ENCODE results near the gene MOCS3.

MOCS3 gene

GRCh38 chr20:51004781-51005180, 46.2 kb downstream of the MOCS3 start:
- Mint-ChIP-seq H3K4me3 (no peak overlapping the region), H3K9me3 (no peaks in the 10 kb centered on the region), H3K27ac (no peak overlapping the region), H3K4me1 (ENCODE audit: low read depth) (no peaks in the 10 kb centered on the region), H3K36me3 (ENCODE audit: low read depth) (no peaks in the 10 kb centered on the region), H3K27me3 (ENCODE audit: low read depth) (peaks cover 5% of the 10 kb centered on the region)

GRCh38 chr20:51005214-51005613, 46.6 kb downstream of the MOCS3 start:
- Mint-ChIP-seq H3K27me3 (ENCODE audit: low read depth) (peaks cover 5% of the 10 kb centered on the region), H3K9me3 (no peaks in the 10 kb centered on the region), H3K27ac (no peak overlapping the region), H3K4me3 (no peak overlapping the region), H3K36me3 (ENCODE audit: low read depth) (no peaks in the 10 kb centered on the region), H3K4me1 (ENCODE audit: low read depth) (no peaks in the 10 kb centered on the region)

GRCh38 chr20:51008718-51009117, 50.1 kb downstream of the MOCS3 start:
- H3K4me3 Mint-ChIP-seq = no peak overlapping the region
- no peaks in the 10 kb centered on the region for H3K9me3 Mint-ChIP-seq
- no peaks in the 10 kb centered on the region for H3K27me3 Mint-ChIP-seq (ENCODE audit: low read depth)
- no peaks in the 10 kb centered on the region for H3K36me3 Mint-ChIP-seq (ENCODE audit: low read depth)
- no peak overlapping the region for H3K27ac Mint-ChIP-seq
- H3K4me1 Mint-ChIP-seq (ENCODE audit: low read depth) = no peaks in the 10 kb centered on the region

- H3K4me1 Mint-ChIP-seq (ENCODE audit: low read depth) = no peaks in the 10 kb centered on the region
- peaks cover 6% of the 10 kb centered on the region for H3K27me3 Mint-ChIP-seq (ENCODE audit: low read depth)
Observed at GRCh38 chr20:51009303-51010042, 50.9 kb downstream of the MOCS3 start.

GRCh38 chr20:51010043-51010365, 51.4 kb downstream of the MOCS3 start:
- Mint-ChIP-seq H3K36me3 (ENCODE audit: low read depth) (no peaks in the 10 kb centered on the region), H3K9me3 (no peaks in the 10 kb centered on the region), H3K4me1 (ENCODE audit: low read depth) (no peaks in the 10 kb centered on the region), H3K4me3 (no peak overlapping the region), H3K27ac (no peak overlapping the region), H3K27me3 (ENCODE audit: low read depth) (peaks cover 6% of the 10 kb centered on the region)

More at GRCh38 chr20:51009303-51010042, 50.9 kb downstream of the MOCS3 start:
- no peak overlapping the region for H3K4me3 Mint-ChIP-seq
- H3K36me3 Mint-ChIP-seq (ENCODE audit: low read depth) = no peaks in the 10 kb centered on the region
- no peak overlapping the region for H3K27ac Mint-ChIP-seq
- H3K9me3 Mint-ChIP-seq = no peaks in the 10 kb centered on the region

GRCh38 chr20:51010932-51011331, 52.3 kb downstream of the MOCS3 start:
- no peaks in the 10 kb centered on the region for H3K36me3 Mint-ChIP-seq (ENCODE audit: low read depth)
- no peaks in the 10 kb centered on the region for H3K4me1 Mint-ChIP-seq (ENCODE audit: low read depth)
- no peak overlapping the region for H3K4me3 Mint-ChIP-seq
- H3K9me3 Mint-ChIP-seq = no peaks in the 10 kb centered on the region
- H3K27ac Mint-ChIP-seq = no peak overlapping the region
- H3K27me3 Mint-ChIP-seq (ENCODE audit: low read depth) = peaks cover 6% of the 10 kb centered on the region

GRCh38 chr20:51011479-51011878, 52.9 kb downstream of the MOCS3 start:
- H3K27me3 Mint-ChIP-seq (ENCODE audit: low read depth) = peaks cover 6% of the 10 kb centered on the region
- no peak overlapping the region for H3K4me3 Mint-ChIP-seq
- H3K36me3 Mint-ChIP-seq (ENCODE audit: low read depth) = no peaks in the 10 kb centered on the region
- no peaks in the 10 kb centered on the region for H3K9me3 Mint-ChIP-seq
- H3K4me1 Mint-ChIP-seq (ENCODE audit: low read depth) = no peaks in the 10 kb centered on the region
- H3K27ac Mint-ChIP-seq = no peak overlapping the region

GRCh38 chr20:51012357-51012756, 53.7 kb downstream of the MOCS3 start:
- H3K4me1 Mint-ChIP-seq (ENCODE audit: low read depth) = no peaks in the 10 kb centered on the region
- no peaks in the 10 kb centered on the region for H3K9me3 Mint-ChIP-seq
- no peaks in the 10 kb centered on the region for H3K36me3 Mint-ChIP-seq (ENCODE audit: low read depth)
- no peak overlapping the region for H3K4me3 Mint-ChIP-seq
- H3K27me3 Mint-ChIP-seq (ENCODE audit: low read depth) = peaks cover 10% of the 10 kb centered on the region
- H3K27ac Mint-ChIP-seq = no peak overlapping the region

Measured in T-helper 1 cell treated with Interleukin-12 subunit alpha and Interleukin-12 subunit beta and Interleukin-4 antibody, amounts not matched to agents 30 μg/mL and 1 μg/mL, for 36 hours (primary cell).